ENCODE data around the gene IMPG2.

- no peak for TF ChIP-seq CTCF (IDR thresholded peaks at IDR 0.05; ENCODE audit: low read depth, low read length, missing input control)
- no peak for TF ChIP-seq RAD21 (IDR thresholded peaks at IDR 0.05)
- TF ChIP-seq YY1 (IDR thresholded peaks at IDR 0.05), result no peak
- no peak for TF ChIP-seq EGR1 (IDR thresholded peaks at IDR 0.05; ENCODE audit: low read depth in 2 of 2)
- no peak for TF ChIP-seq ZBTB33 (IDR thresholded peaks at IDR 0.05)
- TF ChIP-seq MAX (IDR thresholded peaks at IDR 0.05), result no peak
Observed at GRCh38 chr3:101204246-101204645, 116.1 kb downstream of the IMPG2 start.

All from liver (tissue), 3 donors.